M059J (cell line): ENCODE measurements around the gene IL19. TPM values are rescaled to one million over a fixed set of nuclear protein-coding genes. Genes with fewer than 3 reads are reported as not detected.
A peak's percentile ranks its signal among the peaks of the same experiment; 100 is the strongest.

Experiments used
- DNase-seq: peaks from one replicate; pipeline ENCODE4 v3.0.0-alpha.2; 2012; ENCODE audit warnings: low read depth
- total RNA-seq: library from RNA; depleted of rRNA; stranded (reverse); fragments of >200 nt; shearing (Covaris generic); gene quantifications from 2 replicates; pipeline ENCODE4 v1.2.3, GENCODE V29; 2014

IL19 gene
- total RNA-seq, 1 experiment from 2014 or later, result not detected

- no peak for DNase-seq
These were observed 27.9 kb downstream of the IL19 start for GRCh38 chr1:206798384-206798996.

GRCh38 chr1:206799311-206799710, 28.7 kb downstream of the IL19 start:
- DNase-seq, result no peak

GRCh38 chr1:206800411-206800810, 29.8 kb downstream of the IL19 start:
- DNase-seq, result no peak

GRCh38 chr1:206800891-206801290, 30.3 kb downstream of the IL19 start:
- DNase-seq, result no peak

GRCh38 chr1:206801467-206801866, 30.9 kb downstream of the IL19 start:
- no peak for DNase-seq

GRCh38 chr1:206802401-206802800, 31.8 kb downstream of the IL19 start:
- DNase-seq, result peak; percentile 42

- no peak for DNase-seq
These were observed 32.7 kb downstream of the IL19 start for GRCh38 chr1:206803221-206803730.

- no peak for DNase-seq
These were observed 33.7 kb downstream of the IL19 start for GRCh38 chr1:206804156-206804737.

GRCh38 chr1:206805357-206805756, 34.8 kb downstream of the IL19 start:
- no peak for DNase-seq

GRCh38 chr1:206808615-206809014, 38.0 kb downstream of the IL19 start:
- DNase-seq, result peak; percentile 63

- DNase-seq, result peak; percentile 46
These were observed 39.0 kb downstream of the IL19 start for GRCh38 chr1:206809504-206810084.

- peak; percentile 62 for DNase-seq
These were observed 41.9 kb downstream of the IL19 start for GRCh38 chr1:206812471-206812870.

- peak; percentile 72 for DNase-seq
These were observed 44.3 kb downstream of the IL19 start for GRCh38 chr1:206814716-206815341.

GRCh38 chr1:206816390-206817287, 46.1 kb downstream of the IL19 start:
- DNase-seq, result no peak

- no peak for DNase-seq
These were observed 50.9 kb downstream of the IL19 start for GRCh38 chr1:206821493-206821892.

- no peak for DNase-seq
These were observed 53.2 kb downstream of the IL19 start for GRCh38 chr1:206823727-206824126.

- no peak for DNase-seq
These were observed 53.8 kb downstream of the IL19 start for GRCh38 chr1:206824331-206824730.

GRCh38 chr1:206826394-206826793, 55.8 kb downstream of the IL19 start:
- DNase-seq, result no peak

GRCh38 chr1:206828061-206828460, 57.5 kb downstream of the IL19 start:
- DNase-seq, result no peak

GRCh38 chr1:206828765-206829164, 58.2 kb downstream of the IL19 start:
- no peak for DNase-seq

- DNase-seq, result no peak
These were observed 58.7 kb downstream of the IL19 start for GRCh38 chr1:206829282-206829681.

GRCh38 chr1:206829875-206830274, 59.3 kb downstream of the IL19 start:
- no peak for DNase-seq
